Measurements from ENCODE around the gene ZYG11A.

Gene ZYG11A

DNA sequence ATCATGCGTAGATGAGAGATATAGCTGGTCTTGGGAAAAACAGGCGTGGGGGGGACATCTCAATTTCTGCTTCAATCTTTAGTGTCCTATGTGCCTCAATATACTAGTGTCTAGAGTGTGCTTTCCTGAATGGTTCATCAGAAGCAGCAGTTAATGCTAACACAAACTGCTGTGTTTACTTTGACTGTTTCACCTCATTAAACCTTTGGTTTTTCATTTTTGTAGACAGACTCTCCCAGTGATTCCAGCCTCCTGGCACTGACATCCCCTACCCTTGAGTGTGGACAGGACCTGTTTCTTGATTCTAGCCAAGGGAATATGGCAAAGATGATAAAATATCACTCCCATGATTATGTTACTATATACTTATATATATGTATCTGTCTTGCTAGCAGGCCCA is 37.6 kb downstream of the ZYG11A start:
- no peak for DNase-seq

DNA sequence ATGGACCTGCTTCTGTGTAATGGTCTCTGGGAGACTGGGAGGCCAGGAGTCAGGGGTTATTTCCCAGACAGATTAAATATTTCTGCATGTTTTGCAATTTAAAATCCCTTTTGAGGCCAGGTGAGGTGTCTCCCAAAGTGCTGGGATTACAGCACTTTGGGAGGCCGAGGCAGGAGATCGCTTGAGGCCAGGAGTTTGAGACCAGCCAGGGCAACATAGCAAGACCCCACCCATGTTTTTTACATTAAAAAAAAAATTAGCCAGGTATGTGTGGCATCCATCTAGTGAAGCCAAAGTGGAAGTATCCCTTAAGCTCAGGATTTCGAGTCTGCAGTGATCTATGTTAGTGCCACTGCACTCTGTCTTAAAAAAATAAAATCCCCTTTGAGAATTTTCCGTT is 44.9 kb downstream of the ZYG11A start:
- no peak for DNase-seq

DNA sequence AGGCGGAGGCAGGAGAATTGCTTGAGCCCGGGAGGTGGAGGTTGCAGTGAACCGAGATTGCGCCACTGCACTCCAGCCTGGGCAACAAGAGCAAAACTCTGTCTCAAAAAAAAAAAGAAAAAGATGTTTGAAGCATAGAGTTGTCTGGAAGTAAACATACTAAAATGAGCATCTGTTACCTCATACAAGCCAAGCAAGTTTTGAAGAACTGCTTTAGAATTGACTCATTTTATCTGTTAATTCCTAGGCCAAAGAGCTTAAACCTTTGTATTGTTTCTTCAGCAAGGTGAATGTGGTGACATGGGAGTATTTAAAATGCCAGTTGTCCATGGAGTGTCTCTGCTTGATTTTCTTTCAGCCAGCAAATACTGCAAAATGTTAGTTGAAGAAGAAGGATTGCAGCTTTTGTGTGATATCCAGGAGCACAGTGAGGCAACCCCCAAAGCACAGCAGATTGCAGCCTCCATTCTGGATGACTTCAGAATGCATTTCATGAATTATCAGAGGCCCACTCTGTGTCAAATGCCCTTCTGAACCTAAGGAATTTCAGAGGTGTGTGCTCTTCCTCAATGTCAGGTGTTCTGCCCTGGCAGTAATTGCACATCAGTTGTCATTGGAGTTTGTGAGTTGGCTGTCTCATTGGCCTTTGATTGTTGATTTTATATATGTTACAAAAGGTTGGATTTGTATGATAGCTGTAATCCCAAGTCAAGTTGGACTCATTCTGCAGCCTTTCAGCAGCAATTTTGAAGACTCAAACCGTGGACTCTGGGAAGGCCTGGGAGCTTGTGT is 50.1 kb downstream of the ZYG11A start:
- no peak for DNase-seq

GRCh38 chr1:52899445-52899894 is 56.9 kb downstream of the ZYG11A start:
- no peak for DNase-seq

DNA sequence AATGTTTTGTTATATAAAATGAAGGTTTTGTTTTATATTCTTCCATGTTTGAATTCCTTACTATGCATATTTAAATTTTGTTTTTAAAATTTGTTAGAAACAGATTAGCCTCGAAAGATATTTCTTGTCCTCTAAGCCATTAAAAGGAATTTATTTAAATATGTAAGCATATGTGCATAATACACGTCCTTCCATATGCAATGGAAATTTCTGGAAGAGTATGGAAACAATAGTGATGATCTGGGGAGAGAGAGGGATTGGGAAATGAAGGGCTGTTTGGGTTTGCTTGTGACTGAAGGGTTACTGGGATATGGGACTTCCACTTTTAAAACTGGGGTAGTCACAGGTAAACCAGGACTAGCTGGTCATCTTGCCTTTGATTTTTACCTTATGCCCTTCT is 57.8 kb downstream of the ZYG11A start:
- no peak for DNase-seq

- no peak for DNase-seq
Measured at GRCh38 chr1:52901384-52901783, 58.8 kb downstream of the ZYG11A start.

DNA sequence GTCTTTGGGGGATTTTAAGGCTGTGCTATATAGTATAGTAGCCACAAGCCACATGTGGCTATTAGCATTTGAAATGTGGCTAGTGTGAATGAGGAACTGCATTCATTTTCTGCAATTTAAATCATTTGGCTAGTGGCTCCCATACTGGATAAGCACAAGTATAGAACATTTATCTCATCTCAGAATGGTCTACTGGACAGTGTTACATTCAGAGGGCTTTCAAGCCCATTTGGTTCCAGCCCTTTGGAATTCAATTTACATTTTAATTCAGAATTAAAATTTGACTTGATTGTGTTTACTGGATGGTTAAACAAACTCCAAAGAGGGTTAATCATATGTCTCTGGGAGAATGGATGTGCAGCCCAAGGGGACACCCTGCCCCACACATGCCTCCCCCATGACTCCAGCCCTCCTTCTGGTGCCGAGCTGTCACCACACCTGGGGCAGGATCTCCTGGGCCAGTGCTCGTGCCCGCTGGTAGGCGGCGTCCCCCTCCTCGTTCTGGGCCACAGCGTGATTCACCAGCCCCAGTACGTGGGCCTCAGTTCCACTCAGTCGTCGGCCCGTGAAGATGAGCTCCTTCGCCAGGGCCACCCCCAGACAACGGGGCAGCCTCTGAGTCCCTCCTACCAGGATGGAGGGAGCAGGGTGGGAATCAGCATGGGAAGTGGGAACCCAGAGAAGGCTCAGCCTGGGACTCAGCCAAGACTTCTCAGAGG is 61.8 kb downstream of the ZYG11A start:
- no peak for DNase-seq

DNA sequence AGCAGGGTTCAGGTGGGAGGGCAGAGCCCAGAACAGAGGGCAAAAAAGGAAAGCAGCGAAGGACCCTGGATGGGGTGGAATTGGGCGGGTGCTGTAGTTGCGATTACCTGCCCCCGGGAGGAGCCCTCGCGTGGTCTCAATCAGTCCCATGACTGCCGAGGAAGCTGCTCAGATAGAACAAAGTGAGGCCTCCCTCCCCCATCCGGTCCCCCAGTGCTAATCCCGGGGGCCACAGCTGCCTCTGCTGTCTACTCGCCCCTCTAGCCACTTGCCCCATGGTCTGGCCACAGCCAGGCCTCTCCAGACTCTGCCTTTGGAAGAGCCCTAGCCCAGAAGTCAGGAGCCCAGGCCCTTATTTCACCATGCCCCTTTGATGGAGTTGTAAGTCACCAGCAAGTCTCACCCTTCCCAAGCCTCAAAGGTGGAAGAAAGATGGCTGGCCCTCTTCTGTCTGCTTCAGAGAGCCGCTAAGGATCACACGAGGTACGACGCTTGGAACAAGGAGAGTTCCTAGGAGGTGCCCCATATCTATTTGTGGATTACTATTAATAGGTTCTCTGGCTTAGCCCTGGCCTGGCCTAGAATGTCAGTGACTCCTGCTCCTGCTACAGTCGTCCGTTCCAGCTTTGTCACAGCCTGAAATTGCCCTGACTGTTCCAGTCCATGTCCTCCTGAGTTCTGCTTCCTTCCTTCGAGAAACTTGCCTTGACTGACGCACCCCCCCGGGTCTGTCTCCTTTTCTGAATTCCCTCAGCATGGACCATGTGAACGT is 62.6 kb downstream of the ZYG11A start:
- DNase-seq = no peak

GRCh38 chr1:52906135-52906603 is 63.6 kb downstream of the ZYG11A start:
- DNase-seq = no peak

GRCh38 chr1:52907068-52907811 is 64.7 kb downstream of the ZYG11A start:
- DNase-seq = no peak

GRCh38 chr1:52907812-52908153 is 65.2 kb downstream of the ZYG11A start:
- no peak for DNase-seq

DNA sequence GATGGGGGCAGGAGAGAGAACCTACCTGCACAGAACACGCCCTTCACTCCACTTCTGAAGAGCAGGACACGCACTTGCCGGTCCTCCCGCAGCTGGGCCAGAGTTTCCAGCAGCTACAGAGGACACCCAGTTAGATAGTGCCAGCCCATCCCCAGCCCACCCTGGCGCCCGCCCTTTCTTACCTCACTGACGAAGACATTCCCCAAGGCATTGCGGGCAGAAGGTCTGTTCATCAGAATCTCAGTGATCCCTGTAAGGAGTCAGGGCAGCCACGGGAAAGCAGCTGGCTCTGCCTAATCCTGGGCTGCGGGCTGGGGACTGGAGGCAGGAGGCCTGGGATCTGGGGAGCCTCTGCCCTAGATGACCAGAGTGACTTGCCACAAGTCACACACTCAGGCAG is 69.0 kb downstream of the ZYG11A start:
- no peak for DNase-seq

- DNase-seq = no peak
Measured at GRCh38 chr1:52913014-52913413, 70.5 kb downstream of the ZYG11A start.

- DNase-seq = no peak
Measured at GRCh38 chr1:52913537-52913936, 71.0 kb downstream of the ZYG11A start.

DNA sequence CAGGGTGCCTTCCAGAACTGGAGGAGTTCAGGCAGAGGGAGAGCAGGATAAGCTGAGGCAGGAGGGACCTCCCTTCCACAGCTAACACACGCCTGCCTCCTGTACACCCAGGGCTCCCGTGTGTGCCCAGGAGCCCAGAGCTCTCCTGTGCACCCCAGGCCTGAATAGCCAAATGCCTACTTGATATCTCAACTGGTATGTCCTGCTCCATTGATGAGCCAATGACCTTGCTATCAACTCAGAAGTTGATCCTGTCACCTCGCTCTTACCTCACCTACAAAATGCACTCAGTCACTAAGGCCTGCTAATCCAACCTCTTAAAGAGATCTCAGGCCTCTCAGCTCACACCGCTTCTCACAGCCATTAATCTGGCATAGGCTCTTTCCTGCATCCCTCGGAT is 71.9 kb downstream of the ZYG11A start:
- no peak for DNase-seq

DNA sequence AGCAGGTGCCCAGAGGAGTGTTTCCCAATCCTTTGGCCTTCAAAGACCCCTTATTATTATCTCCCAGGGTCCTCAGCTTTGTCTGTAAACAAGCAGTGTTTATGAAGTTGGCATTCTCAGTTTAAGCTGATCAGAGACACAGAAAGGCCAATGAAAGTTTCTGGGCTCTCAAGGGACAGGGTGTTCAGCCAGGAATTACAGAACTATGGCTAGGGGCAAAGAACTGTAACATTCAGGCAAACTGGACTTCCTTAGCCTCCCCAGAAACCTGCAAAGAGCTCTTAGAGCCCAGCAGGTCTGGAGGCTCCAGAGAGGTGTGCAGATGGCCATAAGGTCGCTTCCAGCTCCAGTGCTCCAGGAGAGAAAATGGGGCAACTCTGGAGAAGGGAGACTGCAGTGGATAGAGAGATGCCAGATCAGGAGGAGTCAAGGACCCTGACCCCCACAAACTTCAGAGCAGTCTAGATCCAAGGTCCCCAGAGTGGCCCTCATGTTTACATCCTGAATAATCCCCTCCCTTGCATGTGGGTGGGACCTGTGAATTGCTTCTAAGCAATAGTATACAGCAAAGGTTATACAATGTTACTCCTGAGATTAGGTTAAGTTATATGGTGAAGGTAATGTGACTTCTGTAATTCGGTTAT is 72.8 kb downstream of the ZYG11A start:
- DNase-seq = no peak

DNA sequence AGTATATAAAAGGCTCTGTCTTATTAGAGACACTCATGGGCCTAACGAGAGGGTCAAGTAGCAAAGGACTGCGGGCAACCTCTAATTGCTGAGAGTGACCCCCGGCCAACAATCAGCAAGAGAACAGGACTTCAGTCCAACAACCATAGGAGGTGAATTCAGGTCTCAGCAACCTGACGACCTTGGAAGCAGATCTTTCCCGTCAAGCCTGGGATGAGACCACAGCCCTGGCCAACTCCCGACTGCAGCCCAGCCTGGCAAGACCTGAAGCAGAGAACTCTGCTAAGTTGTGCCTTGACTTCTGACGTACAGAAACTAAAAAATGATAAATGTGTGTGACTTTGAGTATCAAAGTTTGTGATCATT is 73.3 kb downstream of the ZYG11A start:
- DNase-seq = no peak

DNA sequence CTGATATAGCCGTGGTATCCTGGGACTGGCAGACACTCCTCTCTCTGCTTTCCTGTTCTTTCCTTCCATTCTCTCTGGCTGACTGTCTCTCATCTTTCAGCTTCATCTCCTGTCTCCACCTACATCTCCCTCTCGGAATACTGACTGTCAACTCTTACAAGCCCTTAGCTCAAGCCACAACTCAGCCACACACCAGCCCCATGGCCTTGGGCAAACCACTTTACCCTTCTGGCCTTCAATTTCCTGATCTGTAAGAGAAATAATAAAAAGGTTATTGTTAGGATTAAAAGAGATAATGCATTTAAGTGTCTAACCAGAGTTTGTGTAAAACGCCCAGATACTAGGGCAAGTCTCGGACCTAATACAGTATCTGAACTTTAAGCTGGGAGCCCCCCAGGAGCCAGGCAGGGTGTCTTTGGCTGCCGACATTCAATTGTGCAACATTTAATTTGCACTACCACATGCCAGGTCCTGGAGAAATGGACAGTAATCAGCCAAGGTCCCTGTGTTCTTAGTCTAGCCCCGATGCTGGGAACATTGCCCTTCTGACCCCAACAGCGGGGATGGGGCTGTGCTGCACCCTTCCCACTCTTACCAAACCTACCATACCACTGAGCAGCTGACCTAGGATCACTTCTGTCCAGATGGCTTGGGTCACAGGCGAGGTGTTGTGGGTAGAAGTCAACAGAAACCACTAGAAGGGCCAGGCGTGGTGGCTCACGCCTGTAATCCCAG is 73.8 kb downstream of the ZYG11A start:
- no peak for DNase-seq

DNA sequence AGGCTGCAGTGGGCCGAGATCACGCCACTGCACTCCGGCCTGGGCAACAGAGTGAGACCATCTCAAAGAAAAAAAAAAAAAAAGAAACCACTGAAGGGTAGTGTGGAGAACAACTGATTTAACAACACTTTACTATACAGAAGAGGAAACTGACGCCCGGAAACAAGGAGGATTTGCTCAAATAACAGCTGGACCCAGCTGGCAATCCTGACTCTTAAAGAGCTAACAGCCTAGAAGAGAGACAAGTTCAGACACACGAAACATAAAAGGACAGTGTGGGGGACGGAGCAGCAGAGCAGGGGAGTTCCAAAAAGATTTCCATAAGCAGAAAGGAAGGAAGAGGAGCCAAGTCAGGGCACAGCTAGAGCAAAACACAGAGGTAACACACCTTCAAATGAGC is 74.6 kb downstream of the ZYG11A start:
- no peak for DNase-seq

DNA sequence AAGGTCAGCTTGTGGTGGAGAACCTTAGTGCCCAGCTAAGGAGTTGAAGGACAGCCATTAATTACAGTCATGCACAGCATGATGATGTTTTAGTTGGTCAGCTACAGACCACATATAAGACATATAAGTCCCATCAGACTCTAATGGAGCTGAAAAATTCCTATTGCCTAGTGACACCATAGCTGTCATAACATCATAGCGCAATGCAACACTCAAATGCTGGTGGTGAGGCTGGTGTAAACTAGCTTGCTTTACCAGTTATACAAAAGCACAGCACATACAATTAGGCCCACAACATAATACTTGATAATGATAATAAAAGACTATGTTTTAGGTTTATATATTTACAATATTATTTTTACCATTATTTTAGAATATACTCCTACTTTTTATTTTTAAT is 75.0 kb downstream of the ZYG11A start:
- no peak for DNase-seq

GRCh38 chr1:52918201-52918600 is 75.6 kb downstream of the ZYG11A start:
- no peak for DNase-seq

Data from SIG-M5 (cell line).